Measurements from ENCODE around the gene SLC39A10.
"Not testable (repeated sequence)": the region's sequence is repeated elsewhere in the genome, so short reads cannot be mapped to it uniquely, and the experiment has no call there.

SLC39A10 gene

GRCh38 chr2:195646424-195646823 lies 10.6 kb upstream of the SLC39A10 start:
- H2AFZ ChIP-seq (ENCODE audit: low read length, unreplicated experiment), result no peak overlapping the region
- no peaks in the 10 kb centered on the region for H3K27me3 ChIP-seq (ENCODE audit: insufficient read depth, low read length)
- no peaks in the 10 kb centered on the region for H3K36me3 ChIP-seq (ENCODE audit: insufficient read depth, low read length)
- no peak overlapping the region for H3K4me3 ChIP-seq (ENCODE audit: low read depth, low read length)
- H3K79me2 ChIP-seq (ENCODE audit: control insufficient read depth, insufficient read depth, low read length, unreplicated experiment), result no peaks in the 10 kb centered on the region
- H3K4me1 ChIP-seq (ENCODE audit: control insufficient read depth, insufficient read depth, low read length, unreplicated experiment), result no peaks in the 10 kb centered on the region
- H3K27ac ChIP-seq (ENCODE audit: low read depth, low read length), result no peak overlapping the region

GRCh38 chr2:195647302-195647701 lies 9.7 kb upstream of the SLC39A10 start:
- H3K27ac ChIP-seq (ENCODE audit: low read depth, low read length), result no peak overlapping the region
- no peaks in the 10 kb centered on the region for H3K36me3 ChIP-seq (ENCODE audit: insufficient read depth, low read length)
- no peaks in the 10 kb centered on the region for H3K79me2 ChIP-seq (ENCODE audit: control insufficient read depth, insufficient read depth, low read length, unreplicated experiment)
- no peaks in the 10 kb centered on the region for H3K4me1 ChIP-seq (ENCODE audit: control insufficient read depth, insufficient read depth, low read length, unreplicated experiment)
- no peak overlapping the region for H2AFZ ChIP-seq (ENCODE audit: low read length, unreplicated experiment)
- H3K27me3 ChIP-seq (ENCODE audit: insufficient read depth, low read length), result no peaks in the 10 kb centered on the region
- no peak overlapping the region for H3K4me3 ChIP-seq (ENCODE audit: low read depth, low read length)

GRCh38 chr2:195648370-195648769 lies 8.7 kb upstream of the SLC39A10 start:
- not testable (repeated sequence) for H3K4me1 ChIP-seq (ENCODE audit: control insufficient read depth, insufficient read depth, low read length, unreplicated experiment); H3K79me2 ChIP-seq (ENCODE audit: control insufficient read depth, insufficient read depth, low read length, unreplicated experiment); H3K27ac ChIP-seq (ENCODE audit: low read depth, low read length); H3K36me3 ChIP-seq (ENCODE audit: insufficient read depth, low read length); H3K4me3 ChIP-seq (ENCODE audit: low read depth, low read length); H3K27me3 ChIP-seq (ENCODE audit: insufficient read depth, low read length); H2AFZ ChIP-seq (ENCODE audit: low read length, unreplicated experiment)

GRCh38 chr2:195648787-195649186 lies 8.2 kb upstream of the SLC39A10 start:
- Histone ChIP-seq H3K36me3 (ENCODE audit: insufficient read depth, low read length) (no peaks in the 10 kb centered on the region), H3K79me2 (ENCODE audit: control insufficient read depth, insufficient read depth, low read length, unreplicated experiment) (no peaks in the 10 kb centered on the region), H3K4me1 (ENCODE audit: control insufficient read depth, insufficient read depth, low read length, unreplicated experiment) (no peaks in the 10 kb centered on the region), H3K27ac (ENCODE audit: low read depth, low read length) (no peak overlapping the region), H3K4me3 (ENCODE audit: low read depth, low read length) (no peak overlapping the region), H3K27me3 (ENCODE audit: insufficient read depth, low read length) (no peaks in the 10 kb centered on the region), H2AFZ (ENCODE audit: low read length, unreplicated experiment) (no peak overlapping the region)

GRCh38 chr2:195649629-195650190 lies 7.3 kb upstream of the SLC39A10 start:
- H3K4me3 ChIP-seq (ENCODE audit: low read depth, low read length), result no peak overlapping the region
- no peaks in the 10 kb centered on the region for H3K4me1 ChIP-seq (ENCODE audit: control insufficient read depth, insufficient read depth, low read length, unreplicated experiment)
- no peaks in the 10 kb centered on the region for H3K79me2 ChIP-seq (ENCODE audit: control insufficient read depth, insufficient read depth, low read length, unreplicated experiment)
- no peaks in the 10 kb centered on the region for H3K36me3 ChIP-seq (ENCODE audit: insufficient read depth, low read length)
- H3K27me3 ChIP-seq (ENCODE audit: insufficient read depth, low read length), result no peaks in the 10 kb centered on the region
- no peak overlapping the region for H3K27ac ChIP-seq (ENCODE audit: low read depth, low read length)
- no peak overlapping the region for H2AFZ ChIP-seq (ENCODE audit: low read length, unreplicated experiment)

GRCh38 chr2:195651046-195651445 lies 6.0 kb upstream of the SLC39A10 start:
- Histone ChIP-seq H3K4me1 (ENCODE audit: control insufficient read depth, insufficient read depth, low read length, unreplicated experiment) (peaks cover under 1% of the 10 kb centered on the region), H2AFZ (ENCODE audit: low read length, unreplicated experiment) (no peak overlapping the region), H3K36me3 (ENCODE audit: insufficient read depth, low read length) (no peaks in the 10 kb centered on the region), H3K4me3 (ENCODE audit: low read depth, low read length) (no peak overlapping the region), H3K27ac (ENCODE audit: low read depth, low read length) (no peak overlapping the region), H3K79me2 (ENCODE audit: control insufficient read depth, insufficient read depth, low read length, unreplicated experiment) (no peaks in the 10 kb centered on the region), H3K27me3 (ENCODE audit: insufficient read depth, low read length) (no peaks in the 10 kb centered on the region)

GRCh38 chr2:195652911-195653310 lies 4.1 kb upstream of the SLC39A10 start:
- no peaks in the 10 kb centered on the region for H3K36me3 ChIP-seq (ENCODE audit: insufficient read depth, low read length)
- no peaks in the 10 kb centered on the region for H3K27me3 ChIP-seq (ENCODE audit: insufficient read depth, low read length)
- H3K79me2 ChIP-seq (ENCODE audit: control insufficient read depth, insufficient read depth, low read length, unreplicated experiment), result peaks cover 5% of the 10 kb centered on the region
- H3K4me3 ChIP-seq (ENCODE audit: low read depth, low read length), result no peak overlapping the region
- no peak overlapping the region for H2AFZ ChIP-seq (ENCODE audit: low read length, unreplicated experiment)
- H3K4me1 ChIP-seq (ENCODE audit: control insufficient read depth, insufficient read depth, low read length, unreplicated experiment), result peaks cover 4% of the 10 kb centered on the region
- H3K27ac ChIP-seq (ENCODE audit: low read depth, low read length), result no peak overlapping the region

- Histone ChIP-seq H3K36me3 (ENCODE audit: insufficient read depth, low read length) (no peaks in the 10 kb centered on the region), H2AFZ (ENCODE audit: low read length, unreplicated experiment) (peak overlapping the region; percentile 87), H3K27ac (ENCODE audit: low read depth, low read length) (peak overlapping the region; percentile 70)
Observed at GRCh38 chr2:195656161-195656858, 716 bp upstream of the SLC39A10 start.

GRCh38 chr2:195657634-195658540 lies 861 bp downstream of the SLC39A10 start:
- peak overlapping the region; percentile 75 for H3K27ac ChIP-seq (ENCODE audit: low read depth, low read length)
- no peaks in the 10 kb centered on the region for H3K36me3 ChIP-seq (ENCODE audit: insufficient read depth, low read length)
- peaks cover 20% of the 10 kb centered on the region for H3K4me1 ChIP-seq (ENCODE audit: control insufficient read depth, insufficient read depth, low read length, unreplicated experiment)
- peak overlapping the region; percentile 82 for H3K4me3 ChIP-seq (ENCODE audit: low read depth, low read length)
- H3K79me2 ChIP-seq (ENCODE audit: control insufficient read depth, insufficient read depth, low read length, unreplicated experiment), result peaks cover 32% of the 10 kb centered on the region
- peak overlapping the region; percentile 83 for H2AFZ ChIP-seq (ENCODE audit: low read length, unreplicated experiment)
- H3K27me3 ChIP-seq (ENCODE audit: insufficient read depth, low read length), result no peaks in the 10 kb centered on the region

More at GRCh38 chr2:195656161-195656858, 716 bp upstream of the SLC39A10 start:
- H3K27me3 ChIP-seq (ENCODE audit: insufficient read depth, low read length), result no peaks in the 10 kb centered on the region
- H3K4me3 ChIP-seq (ENCODE audit: low read depth, low read length), result peak overlapping the region; percentile 82
- H3K4me1 ChIP-seq (ENCODE audit: control insufficient read depth, insufficient read depth, low read length, unreplicated experiment), result peaks cover 20% of the 10 kb centered on the region
- H3K79me2 ChIP-seq (ENCODE audit: control insufficient read depth, insufficient read depth, low read length, unreplicated experiment), result peaks cover 32% of the 10 kb centered on the region

GRCh38 chr2:195658541-195658890 lies 1.5 kb downstream of the SLC39A10 start:
- no peak overlapping the region for H2AFZ ChIP-seq (ENCODE audit: low read length, unreplicated experiment)
- no peaks in the 10 kb centered on the region for H3K36me3 ChIP-seq (ENCODE audit: insufficient read depth, low read length)
- H3K79me2 ChIP-seq (ENCODE audit: control insufficient read depth, insufficient read depth, low read length, unreplicated experiment), result peaks cover 32% of the 10 kb centered on the region
- H3K27me3 ChIP-seq (ENCODE audit: insufficient read depth, low read length), result no peaks in the 10 kb centered on the region
- peak overlapping the region; percentile 75 for H3K27ac ChIP-seq (ENCODE audit: low read depth, low read length)
- H3K4me3 ChIP-seq (ENCODE audit: low read depth, low read length), result peak overlapping the region; percentile 82
- H3K4me1 ChIP-seq (ENCODE audit: control insufficient read depth, insufficient read depth, low read length, unreplicated experiment), result peaks cover 20% of the 10 kb centered on the region
